Endothelial cell of umbilical vein (primary cell): ENCODE results near the gene GPR150.

Experiments
- POLR2A ChIP-seq: IDR thresholded peaks from 2 replicates; pipeline ENCODE4 v1.6.1; 2012; ENCODE audit warnings: low read depth, mild to moderate bottlenecking, control low read depth, low read length
- TF ChIP-seq, protein P1 (sequence below), 2 donors: IDR thresholded peaks; 1 replicate in 1 of 2; 2 replicates in 1 of 2; pipeline ENCODE4 v1.5.1; 2011; ENCODE audit warnings: low read length in 2 of 2, mild to moderate bottlenecking in 2 of 2, moderate library complexity in 2 of 2, control low read depth in 1 of 2, inconsistent platforms in 1 of 2, low read depth in 1 of 2; ENCODE audit not compliant: insufficient read depth in 1 of 2; ENCODE audit errors: extremely low read depth in 1 of 2

DNA sequence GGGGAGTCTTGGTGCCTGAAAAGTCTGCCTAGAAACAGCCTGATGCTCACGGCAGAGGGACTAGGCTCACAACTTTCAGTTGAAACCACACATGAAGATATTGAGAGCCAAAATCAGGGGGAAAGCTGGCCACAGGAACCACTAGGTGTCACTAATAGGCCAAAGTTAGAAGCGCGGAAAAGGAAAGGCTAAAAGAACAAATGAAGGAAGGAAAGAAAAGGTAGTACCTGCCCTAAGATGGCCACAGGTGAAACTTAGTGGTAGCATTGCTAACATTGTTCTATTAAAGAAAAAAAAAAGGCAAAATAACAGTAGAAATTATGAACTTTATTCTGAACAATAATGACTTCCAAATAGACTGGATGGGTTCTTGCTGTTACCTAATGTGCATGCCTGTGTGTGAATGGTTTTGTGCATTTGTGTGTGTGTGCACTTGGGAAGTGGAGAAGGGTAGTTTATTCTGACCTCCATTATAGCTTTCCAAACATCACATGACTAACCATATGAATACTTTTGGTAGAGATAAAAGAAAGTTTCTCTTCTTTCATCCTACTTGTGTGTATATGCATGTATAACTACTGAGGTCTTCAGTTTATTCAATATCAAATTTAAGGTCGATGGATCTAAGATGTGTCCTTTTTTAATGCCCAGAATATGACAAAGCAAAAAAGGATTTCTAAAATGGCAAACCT is 24.6 kb downstream of the GPR150 start:
- TF ChIP-seq POLR2A, result no peak
- TF ChIP-seq, protein P1, sequence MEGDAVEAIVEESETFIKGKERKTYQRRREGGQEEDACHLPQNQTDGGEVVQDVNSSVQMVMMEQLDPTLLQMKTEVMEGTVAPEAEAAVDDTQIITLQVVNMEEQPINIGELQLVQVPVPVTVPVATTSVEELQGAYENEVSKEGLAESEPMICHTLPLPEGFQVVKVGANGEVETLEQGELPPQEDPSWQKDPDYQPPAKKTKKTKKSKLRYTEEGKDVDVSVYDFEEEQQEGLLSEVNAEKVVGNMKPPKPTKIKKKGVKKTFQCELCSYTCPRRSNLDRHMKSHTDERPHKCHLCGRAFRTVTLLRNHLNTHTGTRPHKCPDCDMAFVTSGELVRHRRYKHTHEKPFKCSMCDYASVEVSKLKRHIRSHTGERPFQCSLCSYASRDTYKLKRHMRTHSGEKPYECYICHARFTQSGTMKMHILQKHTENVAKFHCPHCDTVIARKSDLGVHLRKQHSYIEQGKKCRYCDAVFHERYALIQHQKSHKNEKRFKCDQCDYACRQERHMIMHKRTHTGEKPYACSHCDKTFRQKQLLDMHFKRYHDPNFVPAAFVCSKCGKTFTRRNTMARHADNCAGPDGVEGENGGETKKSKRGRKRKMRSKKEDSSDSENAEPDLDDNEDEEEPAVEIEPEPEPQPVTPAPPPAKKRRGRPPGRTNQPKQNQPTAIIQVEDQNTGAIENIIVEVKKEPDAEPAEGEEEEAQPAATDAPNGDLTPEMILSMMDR (IDR thresholded peaks at IDR 0.05; ENCODE audit: extremely low read depth in 1 of 2, insufficient read depth in 1 of 2, low read depth in 1 of 2, low read length in 2 of 2), result peak; percentile 67 to 81
